G401 (cell line): ENCODE measurements around the gene ZCCHC17. TPM values are rescaled to one million over a fixed set of nuclear protein-coding genes. Genes with fewer than 3 reads are reported as not detected.

ENCODE experiments used
- DNase-seq: peaks from one replicate; pipeline ENCODE4 v3.0.0-alpha.2; 2015; ENCODE audit warnings: low spot score
- in situ Hi-C: cut with HindIII; loops from 2 replicates; pipeline ENCODE4 v1.10.0; 2016; ENCODE audit warnings: low sequenced_read_pairs, mixed read lengths
- total RNA-seq: library from RNA; depleted of rRNA; stranded (reverse); fragments of >200 nt; shearing (Covaris generic); gene quantifications from 2 replicates; pipeline ENCODE4 v1.2.3, GENCODE V29; 2014

ZCCHC17 gene
- total RNA-seq, 1 experiment from 2014 or later: 83.8 TPM

DNA sequence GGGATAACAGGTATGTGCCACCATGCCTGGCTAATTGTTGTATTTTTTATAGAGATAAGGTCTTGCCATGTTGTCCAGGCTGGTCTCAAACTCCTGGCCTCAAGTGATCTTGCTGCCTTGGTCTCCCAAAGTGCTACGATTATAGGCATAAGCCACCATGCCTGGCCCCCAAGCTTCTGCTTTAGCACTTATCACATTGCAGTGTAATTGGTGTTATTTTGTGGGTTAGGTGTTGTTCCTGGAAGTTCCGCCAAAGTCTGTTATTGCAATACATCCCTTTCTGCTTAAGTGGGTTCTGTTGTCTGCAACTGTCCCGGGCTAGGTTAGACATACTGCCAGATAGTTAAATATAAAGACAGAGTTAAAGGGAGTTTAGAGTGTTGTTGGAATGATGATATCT lies 3.4 kb downstream of the ZCCHC17 start:
- in situ Hi-C loops: no loop called here
- no peak for DNase-seq

DNA sequence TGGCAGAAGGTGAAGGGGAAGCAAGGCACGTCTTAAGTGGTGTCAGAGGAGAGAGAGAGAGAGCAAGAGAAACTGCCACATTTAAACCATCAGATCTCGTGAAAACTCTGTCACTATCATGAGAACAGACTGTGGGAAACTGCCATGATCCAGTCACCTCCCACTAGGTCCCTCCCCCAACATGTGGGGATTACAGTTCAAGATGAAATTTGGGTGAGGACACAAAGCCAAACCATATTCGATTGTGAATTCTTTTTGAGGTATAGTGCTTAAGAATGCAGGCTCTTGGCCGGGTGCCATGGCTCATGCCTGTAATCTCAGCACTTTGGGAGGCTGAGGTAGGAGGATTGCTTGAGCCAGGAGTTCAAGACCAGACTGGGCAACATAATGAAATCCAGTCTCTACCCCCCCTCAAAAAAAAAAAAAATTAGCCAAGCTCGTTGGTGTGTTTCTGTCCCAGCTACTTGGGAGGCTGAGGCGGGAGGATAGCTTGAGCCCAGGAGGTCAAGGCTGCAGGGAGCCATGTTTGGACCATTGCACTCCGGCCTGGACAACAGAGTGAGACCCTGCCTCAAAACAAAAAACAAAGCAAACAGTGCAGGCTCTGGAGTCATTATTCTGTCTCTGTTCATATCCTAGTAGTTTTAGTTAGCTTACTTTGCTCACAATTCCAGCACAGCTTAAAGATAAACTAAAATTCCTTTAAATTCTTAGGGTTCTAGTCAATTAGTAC lies 6.0 kb downstream of the ZCCHC17 start:
- no peak for DNase-seq
- in situ Hi-C loops: no loop called here

GRCh38 chr1:31306278-31306677 lies 9.4 kb downstream of the ZCCHC17 start:
- in situ Hi-C loops: no loop called here
- DNase-seq: no peak

DNA sequence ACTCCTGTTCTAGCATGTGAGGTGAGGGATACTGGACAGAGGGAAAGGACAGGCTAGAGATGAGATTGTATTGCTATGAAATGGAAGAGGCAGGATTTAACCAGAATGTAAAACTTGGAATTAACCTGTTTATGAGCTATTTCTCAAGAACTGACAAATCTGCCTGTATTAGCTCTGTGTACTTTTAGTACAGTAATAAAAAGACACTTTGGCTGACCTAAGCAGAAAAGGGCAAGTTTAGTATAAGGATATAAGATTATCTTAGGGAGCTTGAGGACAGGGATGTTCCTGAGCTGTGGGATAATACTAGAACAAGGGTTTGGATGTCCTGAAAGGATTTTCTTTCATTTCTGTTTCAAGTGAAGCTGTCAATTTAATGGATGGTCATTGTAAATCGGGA lies 11.2 kb downstream of the ZCCHC17 start:
- in situ Hi-C loops: no loop called here

DNA sequence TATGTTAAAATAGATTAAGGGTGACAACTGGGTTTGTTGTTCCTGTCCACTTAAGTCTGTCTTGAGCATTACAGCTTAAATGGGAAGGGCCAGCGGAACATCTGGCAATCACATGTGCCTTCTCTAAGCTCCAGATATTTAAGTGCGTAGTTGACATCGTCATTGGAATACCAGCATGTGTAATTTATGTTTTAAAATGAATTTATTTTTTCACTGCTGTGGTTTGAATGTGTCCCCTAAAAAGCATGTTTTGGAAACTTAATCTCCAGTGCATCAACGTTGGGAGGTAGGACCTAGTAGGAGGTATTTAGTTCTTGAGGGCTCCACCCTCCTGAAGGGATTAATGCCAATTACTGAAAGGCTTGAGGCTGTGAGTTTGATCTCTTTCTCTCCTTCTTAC lies 13.4 kb downstream of the ZCCHC17 start:
- no peak for DNase-seq
- in situ Hi-C loops: no loop called here

More for the DNA sequence above, 11.2 kb downstream of the ZCCHC17 start:
- DNase-seq: no peak

DNA sequence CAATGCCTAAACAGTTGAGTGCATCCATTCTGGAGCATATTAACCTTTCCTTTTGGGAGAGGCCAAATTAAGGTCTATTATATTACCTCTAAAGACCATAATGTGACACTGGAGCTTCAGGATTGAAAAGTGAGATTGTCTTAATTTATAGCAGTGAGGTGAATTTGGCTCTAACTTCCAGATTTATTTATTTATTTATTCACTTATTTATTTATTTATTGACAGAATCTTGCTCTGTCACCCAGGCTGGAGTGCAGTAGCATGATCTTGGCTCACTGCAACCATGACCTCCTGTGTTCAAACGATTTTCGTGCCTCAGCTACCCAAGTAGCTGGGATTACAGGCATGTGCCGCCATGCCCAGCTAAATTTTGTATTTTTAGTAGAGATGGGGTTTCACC lies 19.1 kb downstream of the ZCCHC17 start:
- in situ Hi-C loops: no loop called here
- DNase-seq: no peak

GRCh38 chr1:31318146-31318545 lies 21.3 kb downstream of the ZCCHC17 start:
- DNase-seq: no peak
- in situ Hi-C loops: no loop called here

- DNase-seq: no peak
- in situ Hi-C loops: no loop called here
Measured at GRCh38 chr1:31324093-31324492, 27.3 kb downstream of the ZCCHC17 start.

GRCh38 chr1:31324992-31325391 lies 28.2 kb downstream of the ZCCHC17 start:
- DNase-seq: no peak
- in situ Hi-C loops: no loop called here

- in situ Hi-C loops: no loop called here
- no peak for DNase-seq
Measured at GRCh38 chr1:31326461-31326860, 29.6 kb downstream of the ZCCHC17 start.

GRCh38 chr1:31327381-31327780 lies 30.5 kb downstream of the ZCCHC17 start:
- no peak for DNase-seq
- in situ Hi-C loops: no loop called here

DNA sequence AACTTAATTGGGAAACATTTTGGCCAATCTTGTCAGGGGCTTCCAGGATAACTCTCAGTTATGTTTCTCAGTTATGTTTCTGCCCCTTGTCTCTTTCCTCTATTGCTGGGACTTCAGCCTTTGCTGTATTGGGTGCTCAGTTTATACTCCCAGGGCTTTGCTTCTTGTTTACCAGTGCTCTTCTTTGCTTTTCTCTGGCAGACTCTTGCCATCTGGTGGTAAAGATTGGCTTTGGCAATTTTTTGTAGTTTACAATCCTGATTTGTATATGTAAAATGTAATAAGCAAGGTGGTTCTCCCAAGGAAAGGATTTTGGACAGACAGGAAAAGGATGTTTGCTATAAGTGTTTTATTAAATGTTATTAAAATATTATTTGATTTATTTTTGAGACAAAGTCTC lies 38.2 kb downstream of the ZCCHC17 start:
- in situ Hi-C loops: no loop called here
- DNase-seq: peak; percentile 86

DNA sequence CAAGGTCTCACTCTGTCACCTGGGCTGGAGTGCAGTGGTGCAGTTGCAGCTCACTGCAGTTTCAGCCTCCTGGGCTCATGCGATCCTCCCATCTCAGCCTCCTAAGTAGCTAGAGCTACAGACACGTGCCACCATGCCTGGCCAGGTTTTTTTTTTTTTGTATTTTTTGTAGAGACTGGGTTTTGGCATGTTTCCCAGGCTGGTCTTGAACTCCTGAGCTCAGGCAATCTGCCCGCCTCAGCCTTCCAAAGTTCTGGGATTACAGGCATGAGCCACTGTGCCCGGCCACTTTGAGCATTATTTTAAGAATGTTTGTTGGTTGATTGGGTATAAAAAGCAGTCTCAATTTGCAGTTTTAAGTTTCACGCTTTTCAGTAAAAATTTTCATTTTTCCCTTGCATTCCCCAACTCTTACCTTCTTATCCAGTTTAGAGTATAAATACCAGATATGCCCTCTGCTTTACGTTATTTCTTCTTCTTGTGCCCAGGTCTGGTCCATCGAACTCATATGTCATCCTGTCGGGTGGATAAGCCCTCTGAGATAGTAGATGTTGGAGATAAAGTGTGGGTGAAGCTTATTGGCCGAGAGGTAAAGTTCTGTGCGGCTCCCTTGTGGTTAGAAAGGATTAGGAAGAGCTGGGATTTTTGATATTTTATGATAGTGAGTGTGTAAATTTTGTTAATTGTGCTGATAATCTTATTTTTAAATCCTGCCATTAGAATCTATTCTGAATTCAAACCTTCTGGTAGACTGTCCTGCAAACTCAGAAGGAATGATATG lies 40.0 kb downstream of the ZCCHC17 start:
- in situ Hi-C loops: no loop called here
- peak; percentile 28 for DNase-seq

GRCh38 chr1:31344503-31344902 lies 47.7 kb downstream of the ZCCHC17 start:
- in situ Hi-C loops: no loop called here

GRCh38 chr1:31345635-31346034 lies 48.8 kb downstream of the ZCCHC17 start:
- in situ Hi-C loops: no loop called here
- no peak for DNase-seq

More at GRCh38 chr1:31344503-31344902, 47.7 kb downstream of the ZCCHC17 start:
- DNase-seq: no peak

- in situ Hi-C loops: no loop called here
- no peak for DNase-seq
Measured at GRCh38 chr1:31346785-31347184, 50.0 kb downstream of the ZCCHC17 start.

GRCh38 chr1:31348449-31348848 lies 51.6 kb downstream of the ZCCHC17 start:
- in situ Hi-C loops: no loop called here
- DNase-seq: no peak

- in situ Hi-C loops: no loop called here
- peak; percentile 14 for DNase-seq
Measured at GRCh38 chr1:31354283-31354682, 57.5 kb downstream of the ZCCHC17 start.

GRCh38 chr1:31356427-31356826 lies 59.6 kb downstream of the ZCCHC17 start:
- in situ Hi-C loops: no loop called here
- no peak for DNase-seq

DNA sequence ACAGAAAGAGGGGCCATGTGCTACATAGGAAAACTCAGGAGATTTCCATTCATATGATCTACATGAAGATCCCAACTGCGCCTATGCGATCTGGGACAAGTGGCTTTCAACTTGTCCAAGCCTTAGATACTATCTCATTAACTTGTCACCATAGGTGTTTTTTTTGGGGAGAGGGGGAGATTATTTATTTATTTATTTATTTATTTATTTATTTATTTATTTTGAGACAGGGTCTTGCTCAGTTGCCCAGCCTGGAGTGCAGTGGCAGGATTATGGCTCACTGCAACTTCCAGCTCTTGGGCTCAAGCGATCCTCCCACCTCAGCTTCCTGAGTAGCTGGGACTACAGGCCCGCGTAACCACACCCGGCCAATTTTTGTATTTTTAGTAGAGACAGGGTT lies 64.8 kb downstream of the ZCCHC17 start:
- DNase-seq: no peak
- in situ Hi-C loops: no loop called here

DNA sequence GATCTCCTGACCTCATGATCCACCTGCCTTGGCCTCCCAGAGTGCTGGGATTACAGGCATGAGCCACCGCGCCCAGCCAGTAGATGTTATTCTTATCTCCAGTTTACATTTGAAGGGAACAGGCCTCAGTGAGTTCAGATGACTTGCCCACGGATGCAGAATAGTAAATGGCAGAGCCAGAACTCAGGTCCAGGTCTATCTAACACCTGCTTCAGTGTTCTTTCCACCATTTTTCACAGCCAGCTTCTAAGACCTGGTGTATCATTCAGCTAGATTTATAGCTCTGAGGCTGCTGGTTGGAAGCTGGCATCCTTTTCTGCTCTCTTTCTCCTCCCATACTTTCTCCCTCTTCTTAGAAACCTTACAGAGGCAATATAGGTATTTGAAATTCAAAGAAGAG lies 65.2 kb downstream of the ZCCHC17 start:
- DNase-seq: no peak
- in situ Hi-C loops: no loop called here
